Measurements from ENCODE around the gene SLC39A5. TPM values are rescaled to one million over a fixed set of nuclear protein-coding genes. Genes with fewer than 3 reads are reported as not detected.

Gene SLC39A5
- total RNA-seq, 1 donor from 2014 or later: 65.2 TPM

DNA sequence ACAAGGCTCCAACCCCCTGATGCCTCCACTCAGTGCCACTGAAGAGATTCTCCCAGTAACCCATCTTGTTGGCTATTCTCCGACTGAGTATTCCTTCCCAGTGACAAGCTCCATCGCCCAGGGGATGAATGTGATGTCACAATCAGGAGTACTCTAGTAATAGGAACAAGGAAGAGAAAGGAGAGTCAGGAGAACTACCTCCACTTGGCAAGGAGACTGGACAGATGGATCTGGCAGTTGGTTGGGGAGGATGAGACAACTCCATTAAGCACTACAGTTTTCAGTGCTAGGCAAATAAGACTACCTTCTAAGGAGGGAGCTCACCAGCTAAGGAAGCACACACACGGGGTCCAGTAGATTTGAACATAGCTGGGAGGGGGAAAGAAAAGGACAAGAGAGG lies 13.4 kb upstream of the SLC39A5 start:
- TF ChIP-seq, protein P1, sequence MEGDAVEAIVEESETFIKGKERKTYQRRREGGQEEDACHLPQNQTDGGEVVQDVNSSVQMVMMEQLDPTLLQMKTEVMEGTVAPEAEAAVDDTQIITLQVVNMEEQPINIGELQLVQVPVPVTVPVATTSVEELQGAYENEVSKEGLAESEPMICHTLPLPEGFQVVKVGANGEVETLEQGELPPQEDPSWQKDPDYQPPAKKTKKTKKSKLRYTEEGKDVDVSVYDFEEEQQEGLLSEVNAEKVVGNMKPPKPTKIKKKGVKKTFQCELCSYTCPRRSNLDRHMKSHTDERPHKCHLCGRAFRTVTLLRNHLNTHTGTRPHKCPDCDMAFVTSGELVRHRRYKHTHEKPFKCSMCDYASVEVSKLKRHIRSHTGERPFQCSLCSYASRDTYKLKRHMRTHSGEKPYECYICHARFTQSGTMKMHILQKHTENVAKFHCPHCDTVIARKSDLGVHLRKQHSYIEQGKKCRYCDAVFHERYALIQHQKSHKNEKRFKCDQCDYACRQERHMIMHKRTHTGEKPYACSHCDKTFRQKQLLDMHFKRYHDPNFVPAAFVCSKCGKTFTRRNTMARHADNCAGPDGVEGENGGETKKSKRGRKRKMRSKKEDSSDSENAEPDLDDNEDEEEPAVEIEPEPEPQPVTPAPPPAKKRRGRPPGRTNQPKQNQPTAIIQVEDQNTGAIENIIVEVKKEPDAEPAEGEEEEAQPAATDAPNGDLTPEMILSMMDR (IDR thresholded peaks at IDR 0.05; ENCODE audit: unreplicated experiment): no peak
- Mint-ChIP-seq H3K4me3 (ENCODE audit: low read depth) (no peak overlapping the region), H3K27ac (no peak overlapping the region), H3K36me3 (ENCODE audit: insufficient read depth) (peaks cover 17% of the 10 kb centered on the region), H3K27me3 (no peaks in the 10 kb centered on the region), H3K4me1 (ENCODE audit: low read depth) (peaks cover 6% of the 10 kb centered on the region), H3K9me3 (ENCODE audit: low read depth) (no peaks in the 10 kb centered on the region)
- DNase-seq (ENCODE audit: low spot score, unreplicated experiment): no peak

DNA sequence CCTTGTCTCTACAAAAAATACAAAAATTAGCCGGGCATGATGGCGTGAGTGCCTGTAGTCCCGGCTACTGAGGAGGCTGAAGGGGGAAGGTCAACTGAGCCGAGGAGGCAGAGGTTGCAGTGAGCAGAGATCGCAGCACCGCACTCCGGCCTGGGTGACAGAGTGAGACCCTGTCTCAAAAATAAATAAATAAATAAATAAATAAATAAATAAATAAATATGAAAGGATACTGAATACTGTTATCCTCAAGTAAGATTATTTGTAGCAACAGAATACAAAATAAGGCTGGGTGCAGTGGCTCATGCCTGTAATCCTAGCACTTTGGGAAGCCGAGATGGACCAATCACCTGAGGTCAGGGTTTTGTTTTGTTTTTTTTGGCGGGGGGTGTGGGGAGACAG lies 10.0 kb upstream of the SLC39A5 start:
- Mint-ChIP-seq H3K4me1 (ENCODE audit: low read depth) (peaks cover 24% of the 10 kb centered on the region), H3K9me3 (ENCODE audit: low read depth) (no peaks in the 10 kb centered on the region), H3K27me3 (no peaks in the 10 kb centered on the region), H3K4me3 (ENCODE audit: low read depth) (peak overlapping the region; percentile 16), H3K27ac (no peak overlapping the region), H3K36me3 (ENCODE audit: insufficient read depth) (peaks cover 7% of the 10 kb centered on the region)
- TF ChIP-seq, protein P1 (IDR thresholded peaks at IDR 0.05; ENCODE audit: unreplicated experiment): no peak
- no peak for DNase-seq (ENCODE audit: low spot score, unreplicated experiment)

DNA sequence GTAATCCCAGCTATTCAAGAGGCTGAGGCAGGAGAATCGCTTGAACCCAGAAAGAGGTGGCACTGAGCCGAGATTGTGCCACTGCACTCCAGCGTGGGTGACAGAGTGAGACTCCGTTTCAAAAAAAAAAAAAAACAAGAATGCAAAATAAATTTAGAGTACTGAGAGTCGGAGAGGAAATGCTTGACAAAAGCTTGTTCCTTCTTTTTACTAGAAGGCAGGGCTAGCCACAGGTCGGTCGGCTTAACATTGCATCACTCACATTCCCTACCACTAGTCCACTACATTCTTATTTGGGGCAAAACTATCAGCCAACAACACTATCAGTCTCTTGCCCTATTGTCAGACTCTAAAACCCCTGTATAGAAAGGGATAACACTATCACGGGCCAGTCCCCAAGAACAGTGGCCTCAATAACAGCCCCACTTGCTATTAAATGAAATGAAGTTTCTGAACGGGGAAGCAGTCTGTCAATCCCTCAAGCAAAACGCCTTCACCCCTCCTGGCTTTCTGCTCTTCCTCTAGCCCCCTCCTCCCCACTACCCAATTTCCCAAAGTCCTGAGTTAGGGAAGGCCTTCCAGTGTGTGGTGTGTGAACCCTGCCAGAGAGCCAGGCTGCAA lies 9.1 kb upstream of the SLC39A5 start:
- TF ChIP-seq, protein P1 (IDR thresholded peaks at IDR 0.05; ENCODE audit: unreplicated experiment): no peak
- Mint-ChIP-seq H3K9me3 (ENCODE audit: low read depth) (no peaks in the 10 kb centered on the region), H3K4me1 (ENCODE audit: low read depth) (peaks cover 31% of the 10 kb centered on the region), H3K36me3 (ENCODE audit: insufficient read depth) (peaks cover 3% of the 10 kb centered on the region), H3K27ac (peak overlapping the region; percentile 99), H3K4me3 (ENCODE audit: low read depth) (peak overlapping the region; percentile 95), H3K27me3 (no peaks in the 10 kb centered on the region)
- no peak for DNase-seq (ENCODE audit: low spot score, unreplicated experiment)

DNA sequence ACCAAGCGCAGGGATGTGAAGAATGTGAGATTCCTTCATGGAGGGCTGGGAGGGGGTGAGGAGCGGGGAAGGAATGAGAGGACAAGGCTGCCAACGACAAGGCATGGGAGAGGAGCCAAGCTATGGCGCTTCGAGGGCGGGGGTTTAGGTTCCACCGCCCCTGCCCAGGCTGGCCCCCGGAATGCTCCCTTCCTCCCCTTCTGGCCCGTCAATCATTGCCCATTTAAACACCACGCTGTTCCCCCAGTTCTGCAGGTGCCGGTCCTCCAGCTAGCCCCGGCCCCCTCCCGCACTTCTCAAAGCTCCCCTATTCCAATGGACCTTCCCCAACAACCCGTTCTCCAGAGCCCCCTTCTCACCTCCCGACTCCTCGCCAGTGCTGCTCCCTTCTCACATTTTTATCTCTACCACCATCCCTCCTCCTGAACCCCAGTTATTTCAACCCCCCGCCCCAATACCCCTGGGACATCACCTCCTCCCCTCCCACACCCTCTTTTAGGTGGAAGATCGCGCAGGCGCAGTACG lies 8.6 kb upstream of the SLC39A5 start:
- peaks cover 31% of the 10 kb centered on the region for H3K4me1 Mint-ChIP-seq (ENCODE audit: low read depth)
- peaks cover 4% of the 10 kb centered on the region for H3K36me3 Mint-ChIP-seq (ENCODE audit: insufficient read depth)
- no peaks in the 10 kb centered on the region for H3K9me3 Mint-ChIP-seq (ENCODE audit: low read depth)
- peak overlapping the region; percentile 95 for H3K4me3 Mint-ChIP-seq (ENCODE audit: low read depth)
- no peaks in the 10 kb centered on the region for H3K27me3 Mint-ChIP-seq
- TF ChIP-seq, protein P1 (IDR thresholded peaks at IDR 0.05; ENCODE audit: unreplicated experiment): no peak
- H3K27ac Mint-ChIP-seq: peak overlapping the region; percentile 99
- DNase-seq (ENCODE audit: low spot score, unreplicated experiment): no peak

DNA sequence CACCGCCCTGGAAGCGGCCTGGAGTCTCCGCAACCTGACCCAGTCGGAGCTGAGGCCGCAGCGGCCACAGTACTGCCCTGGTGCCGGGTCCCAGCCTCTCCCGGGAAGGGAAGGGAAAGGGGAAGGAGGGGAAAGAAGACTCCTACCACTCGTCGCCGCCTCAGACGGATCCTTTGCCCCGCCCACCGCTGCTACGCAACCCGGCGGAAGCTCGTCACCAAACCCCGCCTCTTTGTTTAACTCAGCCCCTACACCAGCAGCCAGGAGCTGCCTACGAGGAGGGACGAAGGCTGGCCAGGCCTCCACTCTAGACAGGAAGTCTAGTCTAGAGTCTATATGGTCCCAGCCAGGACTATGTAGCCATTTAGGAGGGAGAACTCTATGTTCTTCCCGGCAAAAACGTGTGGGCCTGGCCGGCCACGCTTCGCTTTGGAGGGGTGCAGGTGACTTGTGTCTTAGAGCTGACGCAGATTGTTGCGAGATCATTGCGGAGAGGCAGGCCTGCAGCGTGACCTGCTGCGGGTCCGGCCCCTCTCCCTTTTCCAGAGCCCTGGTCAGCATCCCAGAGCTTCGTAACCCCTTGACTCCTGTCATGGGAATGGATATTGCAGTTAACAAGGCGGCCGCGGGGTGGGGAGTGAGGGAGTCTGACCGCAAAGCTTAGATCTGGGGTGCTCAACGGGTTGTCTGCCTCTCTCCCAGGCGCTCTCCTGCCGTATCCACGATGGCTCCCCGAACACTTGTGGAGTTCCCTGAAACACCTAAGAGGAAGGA lies 7.9 kb upstream of the SLC39A5 start, which contains the start of gene RNF41:
TSS of gene RNF41 (minus strand) at position 166 of the 774 bp plus-strand sequence. CDS start 7,875 bp downstream, outside the sequence.
- peak; percentile 89 for DNase-seq (ENCODE audit: low spot score, unreplicated experiment)
- peak within 1 kb of the TSS; percentile 95 for H3K4me3 Mint-ChIP-seq (ENCODE audit: low read depth)
- H3K27ac Mint-ChIP-seq: peak within 1 kb of the TSS; percentile 99
- H3K4me1 Mint-ChIP-seq (ENCODE audit: low read depth): peaks cover 31% of the 10 kb centered on the region
- H3K27me3 Mint-ChIP-seq: no peaks in the 10 kb centered on the region
- H3K36me3 Mint-ChIP-seq (ENCODE audit: insufficient read depth): peaks cover 2% of the 10 kb centered on the region
- TF ChIP-seq, protein P1 (IDR thresholded peaks at IDR 0.05; ENCODE audit: unreplicated experiment): no peak
- H3K9me3 Mint-ChIP-seq (ENCODE audit: low read depth): no peaks in the 10 kb centered on the region

Data from progenitor cell of endocrine pancreas (in vitro differentiated cells).